ENCODE measurements around the gene PKP1.

Gene PKP1

DNA sequence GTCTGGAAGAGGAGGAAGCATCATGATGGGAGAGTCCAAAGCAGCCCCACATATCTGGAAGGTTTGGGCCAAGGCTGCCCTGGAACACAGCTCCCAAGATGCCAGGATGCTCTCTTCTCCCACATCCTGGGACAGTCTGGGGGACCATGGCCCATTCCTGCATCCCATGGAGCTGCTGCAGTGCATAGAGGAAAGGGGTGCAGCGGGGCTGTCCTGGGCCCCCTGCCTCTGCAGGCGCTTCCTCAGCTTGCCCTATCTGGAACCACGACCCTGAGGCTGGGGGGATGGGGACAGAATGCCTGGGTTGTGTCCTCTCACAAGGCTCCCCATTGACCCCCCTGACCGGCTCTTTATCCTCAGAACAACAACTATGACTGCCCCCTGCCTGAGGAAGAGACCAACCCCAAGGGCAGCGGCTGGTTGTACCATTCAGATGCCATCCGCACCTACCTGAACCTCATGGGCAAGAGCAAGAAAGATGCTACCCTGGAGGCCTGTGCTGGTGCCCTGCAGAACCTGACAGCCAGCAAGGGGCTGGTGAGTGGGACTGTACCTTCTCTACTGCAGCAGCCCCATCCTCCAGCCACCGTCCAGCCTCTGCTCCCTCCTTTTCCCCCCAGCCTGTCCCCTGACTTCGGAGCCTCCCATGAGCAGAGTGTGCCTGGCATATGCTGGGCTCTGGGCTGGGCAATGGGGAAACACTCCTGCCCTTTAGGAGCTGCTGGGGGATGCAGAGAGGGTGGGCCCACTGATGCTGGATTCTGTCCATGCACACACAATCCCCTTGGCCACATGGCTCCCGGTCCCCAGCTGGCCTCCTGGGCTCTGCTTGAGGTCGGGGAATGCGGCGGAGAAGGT lies 39.6 kb downstream of the PKP1 start:
- Histone ChIP-seq H3K27me3 (ENCODE audit: insufficient read depth, poor library complexity, severe bottlenecking) (no peaks in the 10 kb centered on the region), H3K4me1 (ENCODE audit: insufficient read depth, poor library complexity, severe bottlenecking) (peaks cover 15% of the 10 kb centered on the region), H3K27ac (ENCODE audit: poor library complexity, severe bottlenecking) (no peak overlapping the region), H3K36me3 (ENCODE audit: low read depth) (peaks cover 97% of the 10 kb centered on the region), H3K4me3 (ENCODE audit: severe bottlenecking) (no peak overlapping the region), H3K9me3 (ENCODE audit: severe bottlenecking) (no peaks in the 10 kb centered on the region)
- TF ChIP-seq, protein P1, sequence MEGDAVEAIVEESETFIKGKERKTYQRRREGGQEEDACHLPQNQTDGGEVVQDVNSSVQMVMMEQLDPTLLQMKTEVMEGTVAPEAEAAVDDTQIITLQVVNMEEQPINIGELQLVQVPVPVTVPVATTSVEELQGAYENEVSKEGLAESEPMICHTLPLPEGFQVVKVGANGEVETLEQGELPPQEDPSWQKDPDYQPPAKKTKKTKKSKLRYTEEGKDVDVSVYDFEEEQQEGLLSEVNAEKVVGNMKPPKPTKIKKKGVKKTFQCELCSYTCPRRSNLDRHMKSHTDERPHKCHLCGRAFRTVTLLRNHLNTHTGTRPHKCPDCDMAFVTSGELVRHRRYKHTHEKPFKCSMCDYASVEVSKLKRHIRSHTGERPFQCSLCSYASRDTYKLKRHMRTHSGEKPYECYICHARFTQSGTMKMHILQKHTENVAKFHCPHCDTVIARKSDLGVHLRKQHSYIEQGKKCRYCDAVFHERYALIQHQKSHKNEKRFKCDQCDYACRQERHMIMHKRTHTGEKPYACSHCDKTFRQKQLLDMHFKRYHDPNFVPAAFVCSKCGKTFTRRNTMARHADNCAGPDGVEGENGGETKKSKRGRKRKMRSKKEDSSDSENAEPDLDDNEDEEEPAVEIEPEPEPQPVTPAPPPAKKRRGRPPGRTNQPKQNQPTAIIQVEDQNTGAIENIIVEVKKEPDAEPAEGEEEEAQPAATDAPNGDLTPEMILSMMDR (IDR thresholded peaks at IDR 0.05; ENCODE audit: poor library complexity, severe bottlenecking), result no peak
- ATAC-seq (ENCODE audit: low read depth) (no peak), DNase-seq (ENCODE audit: low spot score) (no peak)

DNA sequence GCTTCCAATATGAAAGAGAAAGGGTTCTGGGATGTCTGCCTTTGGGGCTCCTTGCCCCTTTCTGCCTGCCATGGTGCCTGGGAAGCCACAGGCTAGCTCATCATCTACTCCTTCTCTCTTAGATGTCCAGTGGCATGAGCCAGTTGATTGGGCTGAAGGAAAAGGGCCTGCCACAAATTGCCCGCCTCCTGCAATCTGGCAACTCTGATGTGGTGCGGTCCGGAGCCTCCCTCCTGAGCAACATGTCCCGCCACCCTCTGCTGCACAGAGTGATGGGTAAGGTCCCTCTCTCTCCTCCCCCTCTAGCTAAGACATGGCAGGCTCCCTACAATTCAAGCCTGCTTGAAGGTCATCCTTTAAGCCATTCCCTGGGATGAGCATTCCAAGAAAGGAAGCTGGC lies 41.0 kb downstream of the PKP1 start:
- Histone ChIP-seq H3K9me3 (ENCODE audit: severe bottlenecking) (no peaks in the 10 kb centered on the region), H3K4me3 (ENCODE audit: severe bottlenecking) (no peak overlapping the region), H3K4me1 (ENCODE audit: insufficient read depth, poor library complexity, severe bottlenecking) (peaks cover under 1% of the 10 kb centered on the region), H3K27me3 (ENCODE audit: insufficient read depth, poor library complexity, severe bottlenecking) (no peaks in the 10 kb centered on the region), H3K27ac (ENCODE audit: poor library complexity, severe bottlenecking) (no peak overlapping the region), H3K36me3 (ENCODE audit: low read depth) (peaks cover 97% of the 10 kb centered on the region)
- ATAC-seq (ENCODE audit: low read depth), result no peak
- TF ChIP-seq, protein P1 (IDR thresholded peaks at IDR 0.05; ENCODE audit: poor library complexity, severe bottlenecking), result no peak
- DNase-seq (ENCODE audit: low spot score), result no peak

DNA sequence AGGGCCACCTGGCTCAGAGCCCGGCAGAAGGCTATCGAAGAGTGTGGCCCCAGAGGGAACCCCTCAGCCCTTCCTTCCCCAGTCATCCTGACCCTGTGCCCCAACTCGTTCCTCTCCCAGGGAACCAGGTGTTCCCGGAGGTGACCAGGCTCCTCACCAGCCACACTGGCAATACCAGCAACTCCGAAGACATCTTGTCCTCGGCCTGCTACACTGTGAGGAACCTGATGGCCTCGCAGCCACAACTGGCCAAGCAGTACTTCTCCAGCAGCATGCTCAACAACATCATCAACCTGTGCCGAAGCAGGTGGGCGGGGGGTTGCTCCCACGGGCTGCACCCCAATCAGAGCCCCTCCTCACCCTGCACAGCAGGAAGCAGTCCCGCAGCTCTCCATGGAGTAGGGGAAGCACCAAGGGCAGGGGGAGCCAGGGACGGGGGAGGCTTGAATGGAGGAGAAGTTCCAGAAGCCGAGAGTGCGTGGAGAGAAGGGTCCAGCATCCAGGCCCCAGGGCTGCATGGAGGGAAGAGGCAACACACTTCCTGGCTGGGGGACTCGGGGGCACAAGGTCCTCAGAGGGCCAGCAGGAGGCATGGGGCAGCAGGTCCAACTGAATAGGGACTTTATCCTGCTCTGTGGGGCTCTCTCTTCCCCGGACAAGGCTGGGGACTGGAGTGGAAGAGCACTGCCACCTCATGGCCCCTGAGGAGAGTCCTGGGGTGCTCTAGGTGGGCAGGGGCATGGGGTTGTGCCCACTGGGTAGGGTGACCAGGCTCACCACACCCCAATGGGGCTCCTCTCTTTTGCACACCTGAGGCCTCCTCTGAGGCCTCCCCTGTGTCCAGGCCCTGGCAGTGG lies 41.7 kb downstream of the PKP1 start:
- H3K9me3 ChIP-seq (ENCODE audit: severe bottlenecking), result no peaks in the 10 kb centered on the region
- no peak overlapping the region for H3K4me3 ChIP-seq (ENCODE audit: severe bottlenecking)
- TF ChIP-seq, protein P1 (IDR thresholded peaks at IDR 0.05; ENCODE audit: poor library complexity, severe bottlenecking), result no peak
- H3K4me1 ChIP-seq (ENCODE audit: insufficient read depth, poor library complexity, severe bottlenecking), result no peaks in the 10 kb centered on the region
- ATAC-seq (ENCODE audit: low read depth), result no peak
- no peak for DNase-seq (ENCODE audit: low spot score)
- H3K27ac ChIP-seq (ENCODE audit: poor library complexity, severe bottlenecking), result no peak overlapping the region
- peaks cover 92% of the 10 kb centered on the region for H3K36me3 ChIP-seq (ENCODE audit: low read depth)
- H3K27me3 ChIP-seq (ENCODE audit: insufficient read depth, poor library complexity, severe bottlenecking), result no peaks in the 10 kb centered on the region

DNA sequence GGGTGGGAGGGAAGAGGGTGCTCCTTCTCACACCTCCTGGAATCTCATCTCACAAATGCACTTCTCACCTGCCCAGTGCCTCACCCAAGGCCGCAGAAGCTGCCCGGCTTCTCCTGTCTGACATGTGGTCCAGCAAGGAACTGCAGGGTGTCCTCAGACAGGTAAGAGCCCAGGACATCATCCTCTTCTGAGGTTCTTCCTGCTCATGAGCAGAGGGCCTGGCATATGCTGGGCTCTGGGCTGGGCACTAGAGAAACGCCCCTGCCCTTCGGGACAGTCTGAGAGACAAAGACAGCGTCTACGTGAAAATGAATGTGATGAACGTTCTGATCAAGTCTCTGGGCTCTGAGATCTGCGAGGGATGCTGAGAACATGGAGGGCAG lies 42.4 kb downstream of the PKP1 start:
- Histone ChIP-seq H3K4me3 (ENCODE audit: severe bottlenecking) (no peak overlapping the region), H3K27ac (ENCODE audit: poor library complexity, severe bottlenecking) (no peak overlapping the region), H3K9me3 (ENCODE audit: severe bottlenecking) (no peaks in the 10 kb centered on the region), H3K27me3 (ENCODE audit: insufficient read depth, poor library complexity, severe bottlenecking) (no peaks in the 10 kb centered on the region), H3K36me3 (ENCODE audit: low read depth) (peaks cover 86% of the 10 kb centered on the region), H3K4me1 (ENCODE audit: insufficient read depth, poor library complexity, severe bottlenecking) (no peaks in the 10 kb centered on the region)
- DNase-seq (ENCODE audit: low spot score), result no peak
- TF ChIP-seq, protein P1 (IDR thresholded peaks at IDR 0.05; ENCODE audit: poor library complexity, severe bottlenecking), result no peak
- ATAC-seq (ENCODE audit: low read depth), result no peak
